Nephron (organoid): Measurements from ENCODE around the gene THOC5.

ENCODE experiments used
- H3K27ac Mint-ChIP-seq, 3 experiments: 2 replicates each; pipeline ENCODE4 v1.8.0; 2020; ENCODE audit warnings: mixed read lengths in 3 of 3, mild to moderate bottlenecking in 2 of 3, moderate library complexity in 1 of 3
- H3K27me3 Mint-ChIP-seq: 2 replicates; pipeline ENCODE4 v1.8.0; 2021; ENCODE audit warnings: low read depth, mild to moderate bottlenecking, moderate library complexity, mixed read lengths
- H3K36me3 Mint-ChIP-seq: 2 replicates; pipeline ENCODE4 v1.8.0; 2020; ENCODE audit warnings: low read depth, mixed read lengths
- H3K4me1 Mint-ChIP-seq: 2 replicates; pipeline ENCODE4 v1.8.0; 2020; ENCODE audit warnings: mixed read lengths
- H3K4me3 Mint-ChIP-seq, 3 experiments: 2 replicates each; pipeline ENCODE4 v1.8.0; 2020; ENCODE audit warnings: mild to moderate bottlenecking in 3 of 3, mixed read lengths in 3 of 3, moderate library complexity in 2 of 3
- H3K9me3 Mint-ChIP-seq: 2 replicates; pipeline ENCODE4 v1.8.0; 2020; ENCODE audit warnings: mixed read lengths
- CTCF ChIP-seq, 3 experiments: fragments of 200-600 bp; sonication (generic); IDR thresholded peaks; one replicate each; pipeline ENCODE4 v1.5.0; 2021; ENCODE audit warnings: antibody characterized with exemption in 3 of 3; ENCODE audit not compliant: unreplicated experiment in 3 of 3

Gene THOC5

GRCh38 chr22:29524442-29525191 lies 28.9 kb downstream of the THOC5 start:
- Mint-ChIP-seq H3K4me1 (no peaks in the 10 kb centered on the region), H3K27me3 (no peaks in the 10 kb centered on the region), H3K4me3 (no peak overlapping the region), H3K9me3 (no peaks in the 10 kb centered on the region), H3K36me3 (peaks cover 69% of the 10 kb centered on the region), H3K27ac (no peak overlapping the region)
- peak in 2 of 3 experiments; percentile 18 to 42 for TF ChIP-seq CTCF (IDR thresholded peaks at IDR 0.05; ENCODE audit: unreplicated experiment in 3 of 3)

DNA sequence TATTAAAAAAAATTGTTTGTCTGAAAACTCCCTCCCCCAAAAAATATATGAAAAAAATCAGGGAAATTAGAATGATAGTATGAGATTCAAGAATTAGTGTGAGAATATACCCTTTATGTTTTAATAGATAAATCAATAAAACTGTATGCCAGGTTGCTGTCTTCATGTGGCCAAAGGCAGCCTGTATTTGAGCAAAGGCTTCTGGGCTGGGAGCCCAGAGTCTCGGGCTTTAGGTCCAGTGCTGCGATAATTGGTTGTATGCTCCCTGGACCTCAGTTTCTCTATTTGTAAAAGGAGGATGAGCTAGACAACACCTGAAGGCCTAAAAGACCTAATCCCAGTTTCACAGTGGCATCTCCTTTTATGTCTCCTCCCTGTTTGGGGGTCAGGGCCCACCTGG lies 29.8 kb downstream of the THOC5 start:
- no peak overlapping the region for H3K27ac Mint-ChIP-seq
- peaks cover 71% of the 10 kb centered on the region for H3K36me3 Mint-ChIP-seq
- no peak overlapping the region for H3K4me3 Mint-ChIP-seq
- no peaks in the 10 kb centered on the region for H3K4me1 Mint-ChIP-seq
- no peak for TF ChIP-seq CTCF (IDR thresholded peaks at IDR 0.05; ENCODE audit: unreplicated experiment in 3 of 3)
- H3K9me3 Mint-ChIP-seq = no peaks in the 10 kb centered on the region
- no peaks in the 10 kb centered on the region for H3K27me3 Mint-ChIP-seq

DNA sequence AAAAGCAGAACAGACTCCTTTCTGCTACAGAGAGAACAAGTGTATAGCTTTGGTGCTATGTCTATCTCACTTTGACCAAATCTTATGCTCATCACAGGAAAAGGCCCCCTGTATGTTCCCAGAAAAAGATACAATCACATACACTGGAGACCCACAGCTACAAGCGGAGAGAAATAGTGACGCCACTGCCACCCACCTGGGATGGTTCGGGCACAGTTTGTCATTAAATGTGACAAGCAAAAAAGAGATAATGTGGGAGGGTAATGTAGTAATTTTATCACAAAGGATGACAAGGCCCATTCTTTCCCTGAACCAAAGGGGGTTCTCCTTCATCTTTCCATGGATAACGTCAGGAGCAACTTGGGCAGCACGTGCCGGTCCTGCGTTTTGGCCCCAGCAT lies 32.0 kb downstream of the THOC5 start:
- TF ChIP-seq CTCF (IDR thresholded peaks at IDR 0.05; ENCODE audit: unreplicated experiment in 3 of 3) = no peak
- no peaks in the 10 kb centered on the region for H3K9me3 Mint-ChIP-seq
- no peaks in the 10 kb centered on the region for H3K27me3 Mint-ChIP-seq
- no peak overlapping the region for H3K27ac Mint-ChIP-seq
- H3K4me1 Mint-ChIP-seq = no peaks in the 10 kb centered on the region
- H3K36me3 Mint-ChIP-seq = peaks cover 71% of the 10 kb centered on the region
- no peak overlapping the region for H3K4me3 Mint-ChIP-seq

- Mint-ChIP-seq H3K36me3 (peaks cover 73% of the 10 kb centered on the region), H3K4me3 (no peak overlapping the region), H3K4me1 (no peaks in the 10 kb centered on the region), H3K27me3 (no peaks in the 10 kb centered on the region), H3K9me3 (no peaks in the 10 kb centered on the region), H3K27ac (no peak overlapping the region)
- TF ChIP-seq CTCF (IDR thresholded peaks at IDR 0.05; ENCODE audit: unreplicated experiment in 3 of 3) = no peak
These were observed 32.7 kb downstream of the THOC5 start for GRCh38 chr22:29520851-29521250.

GRCh38 chr22:29519996-29520395 lies 33.6 kb downstream of the THOC5 start:
- Mint-ChIP-seq H3K36me3 (peaks cover 74% of the 10 kb centered on the region), H3K27ac (no peak overlapping the region), H3K27me3 (no peaks in the 10 kb centered on the region), H3K4me3 (no peak overlapping the region), H3K4me1 (no peaks in the 10 kb centered on the region), H3K9me3 (no peaks in the 10 kb centered on the region)
- no peak for TF ChIP-seq CTCF (IDR thresholded peaks at IDR 0.05; ENCODE audit: unreplicated experiment in 3 of 3)

DNA sequence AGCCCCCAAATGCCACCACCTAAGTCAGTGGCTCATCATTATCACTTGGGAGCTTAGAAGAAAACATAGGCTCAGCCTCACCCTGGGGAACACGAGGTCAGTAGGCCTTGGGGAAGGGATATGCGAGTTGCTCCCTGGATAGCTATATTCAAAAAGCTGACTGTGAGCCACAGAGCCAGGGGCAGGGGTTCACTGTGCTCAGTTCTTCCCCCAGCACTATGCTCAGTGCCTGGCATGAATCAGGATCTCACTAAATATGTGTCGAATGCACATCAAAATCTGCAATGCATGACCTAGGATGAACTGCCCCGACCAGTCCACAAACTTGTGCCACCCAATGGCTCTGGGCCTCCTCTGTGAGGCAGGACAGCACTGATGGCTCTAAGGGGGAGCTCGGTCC lies 35.1 kb downstream of the THOC5 start:
- no peak for TF ChIP-seq CTCF (IDR thresholded peaks at IDR 0.05; ENCODE audit: unreplicated experiment in 3 of 3)

More for the DNA sequence above, 35.1 kb downstream of the THOC5 start:
- no peaks in the 10 kb centered on the region for H3K27me3 Mint-ChIP-seq
- H3K4me3 Mint-ChIP-seq = no peak overlapping the region
- H3K9me3 Mint-ChIP-seq = no peaks in the 10 kb centered on the region
- H3K4me1 Mint-ChIP-seq = no peaks in the 10 kb centered on the region
- H3K36me3 Mint-ChIP-seq = peaks cover 63% of the 10 kb centered on the region
- H3K27ac Mint-ChIP-seq = no peak overlapping the region
